ENCODE results near the gene AGR2. TPM values are rescaled to one million over a fixed set of nuclear protein-coding genes. Genes with fewer than 3 reads are reported as not detected.

Gene AGR2
- total and polyA plus RNA-seq, 10 of the 15 experiments (the other 5 are each of a cell fraction or from before 2014, with no cell fraction given) = 0.67 TPM; not detected in 9

GRCh38 chr7:16795624-16796023 is 9.2 kb downstream of the AGR2 start:
- FAIRE-seq = no peak
- Histone ChIP-seq H3K4me2 (ENCODE audit: control insufficient read depth, insufficient read depth) (no peak overlapping the region), H2AFZ (ENCODE audit: control insufficient read depth, low read depth, low read length) (no peak overlapping the region), H3K9ac (ENCODE audit: control insufficient read depth, insufficient read depth, low read length) (no peak overlapping the region), H3K27ac (ENCODE audit: control insufficient read depth, insufficient read depth) (no peak overlapping the region), H3K27me3 (replicated peaks in 1 of 2; ENCODE audit: control insufficient read depth in 2 of 2, insufficient read depth in 2 of 2, low read length in 1 of 2) (peaks cover 0 to 2% of the 10 kb centered on the region in 2 experiments; a peak in 1 of 4 replicates), H3K79me2 (ENCODE audit: control insufficient read depth, insufficient read depth, low read length) (no peaks in the 10 kb centered on the region), H3K4me3 (no peak overlapping the region), H3K4me1 (ENCODE audit: control insufficient read depth, insufficient read depth, low read length) (no peaks in the 10 kb centered on the region), H4K20me1 (ENCODE audit: control insufficient read depth, insufficient read depth) (no peaks in the 10 kb centered on the region), H3K36me3 (ENCODE audit: control insufficient read depth in 2 of 2, insufficient read depth in 2 of 2, low read length in 1 of 2) (no peaks in the 10 kb centered on the region), H3K9me3 (replicated peaks; ENCODE audit: control insufficient read depth, insufficient read depth, low read length) (no peaks in the 10 kb centered on the region)
- RAD21 ChIA-PET (ENCODE audit: unreplicated experiment) = no interaction called here
- POLR2A ChIA-PET = no interaction called here
- no peak for TF ChIP-seq TBL1XR1 (IDR thresholded peaks at IDR 0.05; ENCODE audit: low read depth, low read length)
- no peak for TF ChIP-seq ZNF217 (IDR thresholded peaks at IDR 0.05)
- no peak for TF ChIP-seq CREM (IDR thresholded peaks at IDR 0.05; ENCODE audit: low read depth)
- no peak for ATAC-seq
- WGBS (ENCODE audit: insufficient coverage, insufficient replicate concordance, low lambda C conversion rate, missing lambda C conversion rate) = 44% methylated on average over 6 of the region's 6 CpGs
- in situ Hi-C loops (cut with MboI) = no loop called here
- SMC1A ChIA-PET (ENCODE audit: uncharacterized antibody, unreplicated experiment) = no interaction called here
- BruUV-seq (replicated peaks) = no TSS peak
- intact Hi-C loops (cut with micrococcal nuclease; ENCODE audit: unreplicated experiment) = no loop called here
- CTCF ChIA-PET = no interaction called here
- DNase-seq (ENCODE audit: low read depth, low spot score) = no peak

GRCh38 chr7:16794986-16795385 is 9.8 kb downstream of the AGR2 start:
- no peak for FAIRE-seq
- POLR2A ChIA-PET = no interaction called here
- Histone ChIP-seq H3K36me3 (ENCODE audit: control insufficient read depth in 2 of 2, insufficient read depth in 2 of 2, low read length in 1 of 2) (no peaks in the 10 kb centered on the region), H3K27ac (ENCODE audit: control insufficient read depth, insufficient read depth) (no peak overlapping the region), H3K9me3 (replicated peaks; ENCODE audit: control insufficient read depth, insufficient read depth, low read length) (no peaks in the 10 kb centered on the region), H3K4me2 (ENCODE audit: control insufficient read depth, insufficient read depth) (no peak overlapping the region), H3K27me3 (replicated peaks in 1 of 2; ENCODE audit: control insufficient read depth in 2 of 2, insufficient read depth in 2 of 2, low read length in 1 of 2) (peaks cover 0 to 2% of the 10 kb centered on the region in 2 experiments; a peak in 1 of 4 replicates), H4K20me1 (ENCODE audit: control insufficient read depth, insufficient read depth) (no peaks in the 10 kb centered on the region), H3K4me3 (no peak overlapping the region), H2AFZ (ENCODE audit: control insufficient read depth, low read depth, low read length) (no peak overlapping the region), H3K79me2 (ENCODE audit: control insufficient read depth, insufficient read depth, low read length) (no peaks in the 10 kb centered on the region), H3K4me1 (ENCODE audit: control insufficient read depth, insufficient read depth, low read length) (no peaks in the 10 kb centered on the region), H3K9ac (ENCODE audit: control insufficient read depth, insufficient read depth, low read length) (no peak overlapping the region)
- SMC1A ChIA-PET (ENCODE audit: uncharacterized antibody, unreplicated experiment) = no interaction called here
- 32% methylated on average over 3 of the region's 3 CpGs for WGBS (ENCODE audit: insufficient coverage, insufficient replicate concordance, low lambda C conversion rate, missing lambda C conversion rate)
- no peak for DNase-seq (ENCODE audit: low read depth, low spot score)
- RAD21 ChIA-PET (ENCODE audit: unreplicated experiment) = no interaction called here
- in situ Hi-C loops (cut with MboI) (no loop called here), intact Hi-C loops (cut with micrococcal nuclease; ENCODE audit: unreplicated experiment) (no loop called here)
- BruUV-seq (replicated peaks) = no TSS peak
- CTCF ChIA-PET = no interaction called here
- no peak for TF ChIP-seq BCLAF1 (IDR thresholded peaks at IDR 0.05)
- no peak for TF ChIP-seq GATAD2B (conservative IDR thresholded peaks at IDR 0.05; ENCODE audit: low read depth)
- TF ChIP-seq NR2F1 (conservative IDR thresholded peaks at IDR 0.05) = no peak
- no peak for TF ChIP-seq SREBF2 (IDR thresholded peaks at IDR 0.05; ENCODE audit: low read length)
- no peak for TF ChIP-seq NR2C1 (IDR thresholded peaks at IDR 0.05)
- no peak for TF ChIP-seq E4F1 (IDR thresholded peaks at IDR 0.05; ENCODE audit: borderline replicate concordance, partially characterized antibody)
- no peak for TF ChIP-seq CTCF (IDR thresholded peaks at IDR 0.05 in 2 of 3, conservative IDR thresholded peaks at IDR 0.05 in 1 of 3; ENCODE audit: control insufficient read depth in 2 of 3, extremely low read depth in 1 of 3, insufficient read depth in 1 of 3, low read depth in 3 of 3, low read length in 3 of 3)
- no peak for TF ChIP-seq POLR2AphosphoS5 (IDR thresholded peaks at IDR 0.05; ENCODE audit: low read length)
- no peak for ATAC-seq

All from GM12878 (cell line).